H1 (cell line): ENCODE data around the gene ME3. TPM values are rescaled to one million over a fixed set of nuclear protein-coding genes. Genes with fewer than 3 reads are reported as not detected.

Experiments used
- CTCF ChIA-PET: fragments of 300-600 bp; sonication (Branson Sonifier 250); formaldehyde crosslinking; loops from one replicate; lab custom pipeline; 2021; ENCODE audit not compliant: partially characterized antibody; lab: Charles Lee
- POLR2A ChIA-PET: fragments of 300-600 bp; sonication (Branson Sonifier 250); formaldehyde crosslinking; loops from one replicate; lab custom pipeline; 2021; ENCODE audit warnings: inconsistent platforms; ENCODE audit not compliant: partially characterized antibody; lab: Charles Lee
- DNase-seq, 2 experiments: peaks; one replicate each; pipeline versions ENCODE4 v3.0.0 to v3.0.0-alpha.2; 2010 to 2022; ENCODE audit warnings: low spot score in 2 of 2, low read depth in 1 of 2, mixed read lengths in 1 of 2
- FAIRE-seq: peaks from 2 replicates; lab custom pipeline; 2011; peaks lifted over from hg19 to GRCh38; lab: Jason Lieb, UNC
- H2AFZ ChIP-seq: 2 replicates; pipeline ENCODE4 v1.8.1; 2012; ENCODE audit warnings: low read length, inconsistent platforms
- H2AK5ac ChIP-seq: 2 replicates; pipeline ENCODE4 v1.6.1; 2013; ENCODE audit warnings: low read depth, low read length
- H2BK120ac ChIP-seq: replicated peaks from 2 replicates; pipeline ENCODE3; 2013; ENCODE audit warnings: low read depth, low read length, inconsistent platforms
- H2BK12ac ChIP-seq: 2 replicates; pipeline ENCODE4 v1.6.1; 2013; ENCODE audit warnings: low read depth, low read length
- H2BK15ac ChIP-seq: 2 replicates; pipeline ENCODE4 v1.6.1; 2013; ENCODE audit warnings: low read length
- H2BK20ac ChIP-seq: 2 replicates; pipeline ENCODE4 v1.6.1; 2013; ENCODE audit warnings: low read length
- H2BK5ac ChIP-seq: 2 replicates; pipeline ENCODE4 v1.6.1; 2013; ENCODE audit warnings: low read depth, low read length
- H3K14ac ChIP-seq: 2 replicates; pipeline ENCODE4 v1.6.1; 2013; ENCODE audit warnings: inconsistent platforms; ENCODE audit not compliant: insufficient read length
- H3K18ac ChIP-seq: 2 replicates; pipeline ENCODE4 v1.6.1; 2013; ENCODE audit warnings: low read length; ENCODE audit errors: extremely low read depth
- H3K23ac ChIP-seq: 2 replicates; pipeline ENCODE4 v1.6.1; 2013; ENCODE audit warnings: inconsistent platforms; ENCODE audit not compliant: insufficient read length
- H3K23me2 ChIP-seq: 2 replicates; pipeline ENCODE4 v1.6.1; 2013; ENCODE audit warnings: low read depth, low read length
- H3K27ac ChIP-seq: 2 replicates; pipeline ENCODE4 v1.6.1; 2011; ENCODE audit warnings: low read depth, low read length, inconsistent platforms
- H3K27me3 ChIP-seq, 4 experiments: replicated peaks in 1 of 4; 1 replicate in 1 of 4; 2 replicates in 3 of 4; pipeline versions ENCODE4 v1.6.1 to v1.8.1; 2011 to 2013; ENCODE audit warnings: low read length in 3 of 4, mild to moderate bottlenecking in 3 of 4, inconsistent platforms in 2 of 4, mixed read lengths in 2 of 4, moderate library complexity in 1 of 4; ENCODE audit not compliant: control insufficient read depth in 3 of 4, insufficient read depth in 3 of 4; ENCODE audit errors: extremely low read depth in 1 of 4
- H3K36me3 ChIP-seq, 4 experiments: 2 replicates each; pipeline versions ENCODE4 v1.6.1 to v1.8.1; 2011 to 2013; ENCODE audit warnings: mild to moderate bottlenecking in 4 of 4, low read length in 3 of 4, moderate library complexity in 2 of 4, control low read depth in 1 of 4, inconsistent platforms in 1 of 4; ENCODE audit not compliant: insufficient read depth in 4 of 4, control insufficient read depth in 2 of 4
- H3K4ac ChIP-seq: replicated peaks from 2 replicates; pipeline ENCODE3; 2013; ENCODE audit warnings: low read length, low read depth, mixed read lengths, inconsistent platforms; ENCODE audit not compliant: insufficient read length
- H3K4me1 ChIP-seq, 4 experiments: replicated peaks in 1 of 4; 1 replicate in 1 of 4; 2 replicates in 3 of 4; pipeline versions ENCODE4 v1.6.1 to v1.8.1; 2011 to 2013; ENCODE audit warnings: low read length in 3 of 4, inconsistent platforms in 2 of 4, mixed read lengths in 1 of 4; ENCODE audit not compliant: insufficient read depth in 4 of 4, control insufficient read depth in 3 of 4
- H3K4me2 ChIP-seq, 2 experiments: 2 replicates each; pipeline versions ENCODE4 v1.6.1 to v1.8.1; 2011 to 2013; ENCODE audit warnings: low read depth in 2 of 2, low read length in 2 of 2, control low read depth in 1 of 2, inconsistent platforms in 1 of 2, mild to moderate bottlenecking in 1 of 2; ENCODE audit not compliant: insufficient read depth in 1 of 2
- H3K4me3 ChIP-seq, 4 experiments: fragments of 200-600, 300-600 bp in 1 of 4; sonication (generic), shearing (Covaris generic), sonication (Bioruptor Twin) in 1 of 4; 2 replicates each; pipeline versions ENCODE4 v1.5.1 to v1.8.1; 2011 to 2016; ENCODE audit warnings: low read length in 4 of 4, low read depth in 3 of 4, control low read depth in 2 of 4, inconsistent platforms in 2 of 4, mild to moderate bottlenecking in 2 of 4, mixed read lengths in 1 of 4, moderate library complexity in 1 of 4; ENCODE audit not compliant: insufficient read depth in 2 of 4; ENCODE audit errors: extremely low read depth in 1 of 4
- H3K56ac ChIP-seq: replicated peaks from 2 replicates; pipeline ENCODE3; 2013; ENCODE audit warnings: low read depth, mild to moderate bottlenecking, mixed read lengths, low read length, inconsistent platforms; ENCODE audit not compliant: insufficient read length
- H3K79me1 ChIP-seq: 2 replicates; pipeline ENCODE4 v1.6.1; 2013; ENCODE audit warnings: low read depth, low read length, control low read depth
- H3K79me2 ChIP-seq, 2 experiments: 2 replicates each; pipeline versions ENCODE4 v1.6.1 to v1.8.1; 2012 to 2013; ENCODE audit warnings: low read length in 2 of 2, mild to moderate bottlenecking in 2 of 2, inconsistent platforms in 1 of 2; ENCODE audit not compliant: insufficient read depth in 2 of 2, control insufficient read depth in 1 of 2
- H3K9ac ChIP-seq, 4 experiments: replicated peaks in 1 of 4; 1 replicate in 1 of 4; 2 replicates in 3 of 4; pipeline versions ENCODE4 v1.6.1 to v1.8.1; 2011 to 2013; ENCODE audit warnings: low read depth in 3 of 4, low read length in 3 of 4, control low read depth in 2 of 4, mild to moderate bottlenecking in 2 of 4, moderate library complexity in 2 of 4, inconsistent platforms in 1 of 4; ENCODE audit errors: extremely low read depth in 1 of 4
- H3K9me3 ChIP-seq, 2 experiments: 2 replicates each; pipeline versions ENCODE4 v1.6.1 to v1.8.1; 2012 to 2013; ENCODE audit warnings: mild to moderate bottlenecking in 2 of 2, moderate library complexity in 2 of 2, control low read depth in 1 of 2, inconsistent platforms in 1 of 2, low read depth in 1 of 2, low read length in 1 of 2, mixed read lengths in 1 of 2; ENCODE audit not compliant: insufficient read depth in 2 of 2
- H4K20me1 ChIP-seq, 2 experiments: replicated peaks in 1 of 2; 2 replicates each; pipeline versions ENCODE3 to v1.8.1; 2011 to 2013; ENCODE audit warnings: inconsistent platforms in 2 of 2, low read length in 2 of 2, mild to moderate bottlenecking in 1 of 2; ENCODE audit not compliant: insufficient read depth in 2 of 2, control insufficient read depth in 1 of 2
- H4K5ac ChIP-seq: 2 replicates; pipeline ENCODE4 v1.6.1; 2013; ENCODE audit warnings: low read length, low read depth, mixed read lengths, inconsistent platforms; ENCODE audit not compliant: insufficient read length
- H4K8ac ChIP-seq: 2 replicates; pipeline ENCODE4 v1.8.0; 2013; ENCODE audit warnings: mild to moderate bottlenecking, moderate library complexity, low read length, inconsistent platforms; ENCODE audit not compliant: insufficient read depth; ENCODE audit errors: extremely low read depth
- H4K91ac ChIP-seq: replicated peaks from 2 replicates; pipeline ENCODE3; 2013; ENCODE audit warnings: low read length, mixed read lengths, inconsistent platforms; ENCODE audit not compliant: insufficient read length
- ASH2L ChIP-seq: fragments of 200-600, 300-600 bp; sonication (generic); IDR thresholded peaks from one replicate; pipeline ENCODE4 v1.7.1; 2017; ENCODE audit warnings: low read length
- KDM1A ChIP-seq: fragments of 200-600, 300-600 bp; sonication (generic); IDR thresholded peaks from 2 replicates; pipeline ENCODE4 v1.7.1; 2016; ENCODE audit warnings: mild to moderate bottlenecking, low read length, borderline replicate concordance
- KDM4A ChIP-seq: IDR thresholded peaks from one replicate; pipeline ENCODE4 v1.7.1; 2012; ENCODE audit warnings: low read depth, mild to moderate bottlenecking, moderate library complexity, low read length, inconsistent platforms; ENCODE audit not compliant: severe bottlenecking
- NANOG ChIP-seq: IDR thresholded peaks from 2 replicates; pipeline ENCODE4 v1.6.1; 2011; ENCODE audit warnings: low read length, low read depth, mild to moderate bottlenecking, inconsistent platforms; ENCODE audit not compliant: insufficient read depth, poor library complexity, severe bottlenecking
- POLR2A ChIP-seq, 2 experiments: IDR thresholded peaks; 1 replicate in 1 of 2; 2 replicates in 1 of 2; pipeline ENCODE4 v1.6.1; 2011; ENCODE audit warnings: low read depth in 2 of 2, low read length in 2 of 2, mild to moderate bottlenecking in 2 of 2; ENCODE audit errors: control extremely low read depth in 1 of 2
- RFX5 ChIP-seq: IDR thresholded peaks from 2 replicates; pipeline ENCODE4 v1.6.1; 2011; ENCODE audit warnings: low read depth, low read length, improper control_type of control experiment, borderline replicate concordance
- RNF2 ChIP-seq: fragments of 200-900, 300-1000 bp; sonication (generic); IDR thresholded peaks from 2 replicates; pipeline ENCODE4 v1.7.1; 2016; ENCODE audit warnings: borderline replicate concordance, low read depth, mild to moderate bottlenecking, antibody characterized with exemption, low read length; ENCODE audit not compliant: poor library complexity, severe bottlenecking; ENCODE audit errors: missing control alignments
- SAP30 ChIP-seq: fragments of 300-600 bp; sonication (generic); IDR thresholded peaks from 2 replicates; pipeline ENCODE4 v1.7.1; 2012; ENCODE audit warnings: low read length, moderate library complexity, mild to moderate bottlenecking, inconsistent platforms; ENCODE audit not compliant: insufficient read depth, insufficient replicate concordance
- SIN3A ChIP-seq, 2 experiments: IDR thresholded peaks in 1 of 2; conservative IDR thresholded peaks in 1 of 2; 2 replicates each; pipeline ENCODE4 v1.6.1; 2011 to 2012; ENCODE audit warnings: low read length in 2 of 2, improper control_type of control experiment in 1 of 2, low read depth in 1 of 2, mild to moderate bottlenecking in 1 of 2
- SIRT6 ChIP-seq: IDR thresholded peaks from one replicate; pipeline ENCODE4 v1.7.1; 2012; ENCODE audit warnings: low read length, inconsistent platforms
- WGBS, 2 experiments: shearing (Covaris generic) in 1 of 2; methylation state at CpG; one replicate each; pipeline versions ENCODE4 v1.1.6 to v1.1.7; 2013 to 2015; ENCODE audit warnings: low lambda C conversion rate in 2 of 2, mixed read lengths in 2 of 2, inconsistent platforms in 1 of 2, low coverage in 1 of 2, missing lambda C conversion rate in 1 of 2; ENCODE audit not compliant: insufficient replicate concordance in 2 of 2, insufficient coverage in 1 of 2, insufficient read length in 1 of 2; ENCODE audit errors: extremely low coverage in 1 of 2, missing lambda C conversion rate in 1 of 2; 5-methylcytosine and 5-hydroxymethylcytosine counted together
- polyA plus RNA-seq, 7 experiments: library from polyadenylated mRNA; depleted of rRNA in 3 of 7; stranded (reverse) in 5 of 7; unstranded in 2 of 7; fragments of >200 nt in 5 of 7; fragments of 200-250 nt in 2 of 7; gene quantifications; 1 replicate in 5 of 7; 2 replicates in 1 of 7; 4 replicates in 1 of 7; pipeline versions ENCODE4 v1.2.1 to v1.2.3, GENCODE V29; 2011 to 2013; ENCODE audit warnings: missing spikeins in 2 of 7, mixed read lengths in 2 of 7
- total RNA-seq: library from RNA; stranded (reverse); fragmentation: NEBNext Ultra II Directional; extraction: Animal tissue kit (Norgen Biotek cat#: 25700); gene quantifications from 2 replicates; pipeline ENCODE4 v1.2.1, GENCODE V29; 2021
- TF ChIP-seq, protein P1 (sequence below), 3 experiments: IDR thresholded peaks; 1 replicate in 2 of 3; 2 replicates in 1 of 3; pipeline versions ENCODE4 v1.5.1 to v1.6.1; 2011; ENCODE audit warnings: low read length in 3 of 3, mild to moderate bottlenecking in 3 of 3, inconsistent platforms in 2 of 3, low read depth in 1 of 3, moderate library complexity in 1 of 3; ENCODE audit not compliant: insufficient read depth in 1 of 3; ENCODE audit errors: control extremely low read depth in 1 of 3

ME3 gene
- total and polyA plus RNA-seq, 2 of the 8 experiments (the other 6 are each of a cell fraction or from before 2014, with no cell fraction given) = 1.5 to 2.8 TPM

DNA sequence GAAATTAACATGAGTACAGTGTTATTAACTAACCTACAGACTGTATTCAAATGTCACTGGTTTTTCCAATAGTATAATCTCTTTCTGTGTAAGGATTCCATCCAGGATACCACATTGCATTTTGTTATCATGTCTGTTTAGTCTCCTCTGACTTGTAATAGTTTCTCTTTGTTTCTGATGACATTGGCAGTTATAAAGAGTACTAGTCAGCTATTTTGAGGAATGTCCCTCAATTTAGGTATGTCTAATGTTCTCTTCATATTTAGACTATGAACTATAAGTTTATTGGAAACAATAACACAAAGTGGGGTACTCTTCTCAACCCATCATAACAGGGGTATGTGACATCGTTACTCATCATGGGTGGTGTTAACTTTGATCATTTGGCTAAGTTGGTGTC is 20.3 kb upstream of the ME3 start:
- no peaks in the 10 kb centered on the region for H3K27me3 ChIP-seq
- no peak overlapping the region for H2BK120ac ChIP-seq
- CTCF ChIA-PET = interaction anchor here (0.7 to 1.3 kb wide), 4 partner anchors 11 to 60 kb away, joined by 3 to 4 read pairs (median 3); no protein-coding TSS in a partner anchor
- DNase-seq (no peak), FAIRE-seq (no peak)
- H4K5ac ChIP-seq = no peak overlapping the region
- no peak overlapping the region for H2AFZ ChIP-seq
- no peak overlapping the region for H4K8ac ChIP-seq
- H2BK15ac ChIP-seq = no peak overlapping the region
- H4K20me1 ChIP-seq = no peaks in the 10 kb centered on the region
- POLR2A ChIA-PET = no interaction called here
- no peak overlapping the region for H3K27ac ChIP-seq
- no peak overlapping the region for H3K56ac ChIP-seq
- H3K14ac ChIP-seq = no peak overlapping the region
- H3K23me2 ChIP-seq = no peaks in the 10 kb centered on the region
- H3K4me3 ChIP-seq = no peak overlapping the region
- H4K91ac ChIP-seq = no peak overlapping the region
- no peak overlapping the region for H3K23ac ChIP-seq
- H3K9ac ChIP-seq = no peak overlapping the region
- WGBS, 2 experiments = 80% methylated on average over 1 of the region's 1 CpG; no CpG with 5 or more reads in 1 of the 2 experiments
- H2BK20ac ChIP-seq = no peak overlapping the region
- H2AK5ac ChIP-seq = no peak overlapping the region
- H3K4ac ChIP-seq = no peak overlapping the region
- H3K4me2 ChIP-seq = no peak overlapping the region
- no peaks in the 10 kb centered on the region for H3K9me3 ChIP-seq
- H3K36me3 ChIP-seq = no peaks in the 10 kb centered on the region
- H3K18ac ChIP-seq = no peak overlapping the region
- H3K4me1 ChIP-seq = no peaks in the 10 kb centered on the region
- no peaks in the 10 kb centered on the region for H3K79me1 ChIP-seq
- H2BK12ac ChIP-seq = no peak overlapping the region
- no peak overlapping the region for H2BK5ac ChIP-seq
- H3K79me2 ChIP-seq = no peaks in the 10 kb centered on the region
- TF ChIP-seq RFX5 (no peak), KDM4A (no peak), RNF2 (no peak), NANOG (no peak), SAP30 (no peak), POLR2A (IDR thresholded peaks at IDR 0.05; ENCODE audit: control extremely low read depth in 1 of 2, low read depth in 2 of 2, low read length in 2 of 2) (no peak), SIRT6 (no peak), KDM1A (no peak), ASH2L (no peak), SIN3A (conservative IDR thresholded peaks at IDR 0.05 in 1 of 2, IDR thresholded peaks at IDR 0.05 in 1 of 2; ENCODE audit: low read depth in 1 of 2, low read length in 2 of 2) (no peak)
- TF ChIP-seq, protein P1, sequence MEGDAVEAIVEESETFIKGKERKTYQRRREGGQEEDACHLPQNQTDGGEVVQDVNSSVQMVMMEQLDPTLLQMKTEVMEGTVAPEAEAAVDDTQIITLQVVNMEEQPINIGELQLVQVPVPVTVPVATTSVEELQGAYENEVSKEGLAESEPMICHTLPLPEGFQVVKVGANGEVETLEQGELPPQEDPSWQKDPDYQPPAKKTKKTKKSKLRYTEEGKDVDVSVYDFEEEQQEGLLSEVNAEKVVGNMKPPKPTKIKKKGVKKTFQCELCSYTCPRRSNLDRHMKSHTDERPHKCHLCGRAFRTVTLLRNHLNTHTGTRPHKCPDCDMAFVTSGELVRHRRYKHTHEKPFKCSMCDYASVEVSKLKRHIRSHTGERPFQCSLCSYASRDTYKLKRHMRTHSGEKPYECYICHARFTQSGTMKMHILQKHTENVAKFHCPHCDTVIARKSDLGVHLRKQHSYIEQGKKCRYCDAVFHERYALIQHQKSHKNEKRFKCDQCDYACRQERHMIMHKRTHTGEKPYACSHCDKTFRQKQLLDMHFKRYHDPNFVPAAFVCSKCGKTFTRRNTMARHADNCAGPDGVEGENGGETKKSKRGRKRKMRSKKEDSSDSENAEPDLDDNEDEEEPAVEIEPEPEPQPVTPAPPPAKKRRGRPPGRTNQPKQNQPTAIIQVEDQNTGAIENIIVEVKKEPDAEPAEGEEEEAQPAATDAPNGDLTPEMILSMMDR (IDR thresholded peaks at IDR 0.05; ENCODE audit: control extremely low read depth in 1 of 3, insufficient read depth in 1 of 3, low read depth in 1 of 3, low read length in 3 of 3) = no peak
